A673 (cell line): ENCODE data around the gene FGFR1OP2.

ENCODE experiments used
- CTCF ChIP-seq: fragments of 300-800, 200-600 bp; sonication (generic); conservative IDR thresholded peaks from 2 replicates; pipeline ENCODE4 v1.5.1; 2017; ENCODE audit warnings: low read depth, mild to moderate bottlenecking, antibody characterized with exemption, low read length, moderate library complexity, mixed read lengths
- EZH2 ChIP-seq: fragments of 200-600 bp; sonication (generic); IDR thresholded peaks from 2 replicates; pipeline ENCODE4 v1.6.1; 2017; ENCODE audit warnings: borderline replicate concordance, low read depth, mild to moderate bottlenecking, mixed read lengths, antibody characterized with exemption, low read length; ENCODE audit not compliant: poor library complexity, severe bottlenecking

- TF ChIP-seq EZH2: no peak
- no peak for TF ChIP-seq CTCF
Observed at GRCh38 chr12:26989873-26990272, 51.6 kb downstream of the FGFR1OP2 start.
